ENCODE data around the gene TAB3.
"Not testable (repeated sequence)": the region's sequence is repeated elsewhere in the genome, so short reads cannot be mapped to it uniquely, and the experiment has no call there.

TAB3 gene

GRCh38 chrX:30822068-30822681 is 66.9 kb downstream of the TAB3 start:
- no peak for DNase-seq (ENCODE audit: extremely low read depth in 1 of 2, low read depth in 1 of 2)

- DNase-seq (ENCODE audit: extremely low read depth in 1 of 2, low read depth in 1 of 2) = no peak
Observed at GRCh38 chrX:30821116-30821515, 67.9 kb downstream of the TAB3 start.

- DNase-seq (ENCODE audit: extremely low read depth in 1 of 2, low read depth in 1 of 2) = no peak
Observed at GRCh38 chrX:30819080-30819479, 70.0 kb downstream of the TAB3 start.

GRCh38 chrX:30816079-30816478 is 73.0 kb downstream of the TAB3 start:
- DNase-seq (ENCODE audit: extremely low read depth in 1 of 2, low read depth in 1 of 2) = no peak

GRCh38 chrX:30814978-30815377 is 74.1 kb downstream of the TAB3 start:
- DNase-seq (ENCODE audit: extremely low read depth in 1 of 2, low read depth in 1 of 2) = no peak

- DNase-seq (ENCODE audit: extremely low read depth in 1 of 2, low read depth in 1 of 2) = no peak
Observed at GRCh38 chrX:30812326-30812725, 76.7 kb downstream of the TAB3 start.

- no peak for DNase-seq (ENCODE audit: extremely low read depth in 1 of 2, low read depth in 1 of 2)
Observed at GRCh38 chrX:30806187-30806728, 82.8 kb downstream of the TAB3 start.

GRCh38 chrX:30804462-30804861 is 84.6 kb downstream of the TAB3 start:
- no peak for DNase-seq (ENCODE audit: extremely low read depth in 1 of 2, low read depth in 1 of 2)

GRCh38 chrX:30800901-30801300 is 88.2 kb downstream of the TAB3 start:
- DNase-seq (ENCODE audit: extremely low read depth in 1 of 2, low read depth in 1 of 2) = no peak

GRCh38 chrX:30799327-30799726 is 89.7 kb downstream of the TAB3 start:
- DNase-seq (ENCODE audit: extremely low read depth in 1 of 2, low read depth in 1 of 2) = no peak

GRCh38 chrX:30798810-30799209 is 90.2 kb downstream of the TAB3 start:
- DNase-seq (ENCODE audit: extremely low read depth in 1 of 2, low read depth in 1 of 2) = no peak

GRCh38 chrX:30797301-30797700 is 91.8 kb downstream of the TAB3 start:
- DNase-seq (ENCODE audit: extremely low read depth in 1 of 2, low read depth in 1 of 2) = not testable (repeated sequence)

- DNase-seq (ENCODE audit: extremely low read depth in 1 of 2, low read depth in 1 of 2) = no peak
Observed at GRCh38 chrX:30795981-30796958, 92.8 kb downstream of the TAB3 start.

- no peak for DNase-seq (ENCODE audit: extremely low read depth in 1 of 2, low read depth in 1 of 2)
Observed at GRCh38 chrX:30794497-30794896, 94.6 kb downstream of the TAB3 start.

GRCh38 chrX:30793767-30794103 is 95.3 kb downstream of the TAB3 start:
- no peak for DNase-seq (ENCODE audit: extremely low read depth in 1 of 2, low read depth in 1 of 2)

- no peak for DNase-seq (ENCODE audit: extremely low read depth in 1 of 2, low read depth in 1 of 2)
Observed at GRCh38 chrX:30793075-30793766, 95.8 kb downstream of the TAB3 start.

- no peak for DNase-seq (ENCODE audit: extremely low read depth in 1 of 2, low read depth in 1 of 2)
Observed at GRCh38 chrX:30791296-30792278, 97.5 kb downstream of the TAB3 start.

- DNase-seq (ENCODE audit: extremely low read depth in 1 of 2, low read depth in 1 of 2) = no peak
Observed at GRCh38 chrX:30787012-30787411, 102.0 kb downstream of the TAB3 start.

GRCh38 chrX:30786374-30786773 is 102.7 kb downstream of the TAB3 start:
- DNase-seq (ENCODE audit: extremely low read depth in 1 of 2, low read depth in 1 of 2) = no peak

GRCh38 chrX:30781711-30782444 is 107.2 kb downstream of the TAB3 start:
- no peak for DNase-seq (ENCODE audit: extremely low read depth in 1 of 2, low read depth in 1 of 2)
